ENCODE results near the gene AP4B1.
"Not testable (repeated sequence)": the region's sequence is repeated elsewhere in the genome, so short reads cannot be mapped to it uniquely, and the experiment has no call there.

AP4B1 gene

DNA sequence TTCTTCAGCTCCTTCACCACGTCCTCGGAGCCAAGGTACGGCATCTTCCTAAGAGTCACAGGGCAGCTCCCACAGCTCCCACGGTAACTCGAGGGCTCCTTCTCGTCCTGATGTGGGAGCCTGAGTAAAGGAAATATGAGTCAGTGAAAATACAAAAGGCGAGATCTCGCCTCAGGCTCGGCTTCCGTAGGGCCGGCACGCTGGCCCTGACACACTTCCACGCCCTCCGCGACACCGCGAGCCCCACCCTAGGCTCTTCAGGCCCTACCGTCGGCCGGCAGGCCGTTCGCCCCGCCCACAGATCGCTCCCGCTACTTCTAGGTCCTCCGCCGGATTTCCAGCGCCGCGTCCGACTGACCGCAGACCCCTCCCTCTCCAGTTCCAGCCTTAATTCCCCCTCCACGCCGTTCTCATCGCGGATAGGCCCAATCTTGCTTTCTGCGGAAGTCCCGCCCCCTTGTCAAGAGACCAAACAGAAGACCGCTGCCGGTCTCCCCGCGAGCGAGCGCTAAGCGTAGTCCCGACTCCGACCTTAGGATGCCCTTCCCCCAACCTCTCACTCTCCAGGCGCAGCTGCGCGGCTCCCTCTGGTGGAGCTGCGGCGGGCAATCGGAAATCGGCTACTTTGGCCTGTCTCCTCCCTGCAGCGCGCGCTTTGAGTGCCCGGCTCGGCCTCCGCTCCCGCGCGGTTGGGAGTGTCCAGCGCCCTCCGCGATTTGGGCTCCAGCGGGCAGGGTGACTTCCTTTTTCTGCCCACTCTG is at the start of gene AP4B1, which contains the start of gene DCLRE1B:
TSS of gene AP4B1 (minus strand) at position 126 of the 761 bp plus-strand sequence. CDS start at position 44, 82 bp downstream.
TSS of gene DCLRE1B (plus strand) at position 653 of the 761 bp plus-strand sequence. CDS start 261 bp downstream, outside the sequence.
- H3K27ac ChIP-seq (ENCODE audit: low read length): peak within 1 kb of the TSS; percentile 72
- no peaks in the 10 kb centered on the region for H3K36me3 ChIP-seq (replicated peaks; ENCODE audit: low read depth, low read length)
- no peaks in the 10 kb centered on the region for H3K9me3 ChIP-seq (ENCODE audit: insufficient read depth, low read length)
- peak within 1 kb of the TSS; percentile 92 for H3K4me3 ChIP-seq (ENCODE audit: low read length)
- no peaks in the 10 kb centered on the region for H3K27me3 ChIP-seq (ENCODE audit: low read depth, low read length)
- peaks cover 35% of the 10 kb centered on the region for H3K79me2 ChIP-seq (ENCODE audit: low read length)
- H3K4me2 ChIP-seq (ENCODE audit: low read length): peak within 1 kb of the TSS; percentile 94
- peak within 1 kb of the TSS; percentile 78 for H3K9ac ChIP-seq (ENCODE audit: low read length)
- H3K4me1 ChIP-seq (ENCODE audit: low read length): peaks cover 9% of the 10 kb centered on the region
- H4K20me1 ChIP-seq (ENCODE audit: insufficient read depth, low read length): no peaks in the 10 kb centered on the region
- peak within 1 kb of the TSS; percentile 73 for H2AFZ ChIP-seq (ENCODE audit: low read depth, low read length)
- TF ChIP-seq EZH2phosphoT487 (IDR thresholded peaks at IDR 0.05; ENCODE audit: low read depth): no peak
- TF ChIP-seq, protein P1, sequence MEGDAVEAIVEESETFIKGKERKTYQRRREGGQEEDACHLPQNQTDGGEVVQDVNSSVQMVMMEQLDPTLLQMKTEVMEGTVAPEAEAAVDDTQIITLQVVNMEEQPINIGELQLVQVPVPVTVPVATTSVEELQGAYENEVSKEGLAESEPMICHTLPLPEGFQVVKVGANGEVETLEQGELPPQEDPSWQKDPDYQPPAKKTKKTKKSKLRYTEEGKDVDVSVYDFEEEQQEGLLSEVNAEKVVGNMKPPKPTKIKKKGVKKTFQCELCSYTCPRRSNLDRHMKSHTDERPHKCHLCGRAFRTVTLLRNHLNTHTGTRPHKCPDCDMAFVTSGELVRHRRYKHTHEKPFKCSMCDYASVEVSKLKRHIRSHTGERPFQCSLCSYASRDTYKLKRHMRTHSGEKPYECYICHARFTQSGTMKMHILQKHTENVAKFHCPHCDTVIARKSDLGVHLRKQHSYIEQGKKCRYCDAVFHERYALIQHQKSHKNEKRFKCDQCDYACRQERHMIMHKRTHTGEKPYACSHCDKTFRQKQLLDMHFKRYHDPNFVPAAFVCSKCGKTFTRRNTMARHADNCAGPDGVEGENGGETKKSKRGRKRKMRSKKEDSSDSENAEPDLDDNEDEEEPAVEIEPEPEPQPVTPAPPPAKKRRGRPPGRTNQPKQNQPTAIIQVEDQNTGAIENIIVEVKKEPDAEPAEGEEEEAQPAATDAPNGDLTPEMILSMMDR (IDR thresholded peaks at IDR 0.05; ENCODE audit: low read depth, low read length): peak; percentile 54

DNA sequence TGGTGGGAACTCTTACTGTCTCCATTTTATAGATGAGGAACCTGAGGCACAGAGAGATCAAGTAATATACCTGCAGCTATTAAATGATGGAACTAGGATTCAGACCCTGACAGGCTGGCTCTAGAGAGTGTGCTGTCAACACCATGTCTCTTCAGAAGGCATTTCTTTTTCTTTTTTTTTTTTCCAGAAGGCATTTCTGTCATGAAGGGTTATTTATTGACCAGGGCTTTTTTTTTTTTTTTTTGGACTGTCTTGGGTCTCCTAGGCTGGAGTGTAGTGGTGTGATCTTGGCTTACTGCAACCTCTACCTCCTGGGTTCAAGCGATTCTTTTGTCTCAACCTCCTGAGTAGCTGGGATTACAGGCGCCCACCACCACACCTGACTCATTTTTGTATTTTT is 47.1 kb upstream of the AP4B1 start:
- H3K4me1 ChIP-seq (ENCODE audit: low read length): no peaks in the 10 kb centered on the region
- no peaks in the 10 kb centered on the region for H3K36me3 ChIP-seq (replicated peaks; ENCODE audit: low read depth, low read length)
- H3K9ac ChIP-seq (ENCODE audit: low read length): no peak overlapping the region
- H4K20me1 ChIP-seq (ENCODE audit: insufficient read depth, low read length): peaks cover 8% of the 10 kb centered on the region; the same call in 1 of the 2 replicates
- no peak overlapping the region for H3K4me3 ChIP-seq (ENCODE audit: low read length)
- peaks cover 28% of the 10 kb centered on the region for H3K79me2 ChIP-seq (ENCODE audit: low read length)
- H3K4me2 ChIP-seq (ENCODE audit: low read length): no peak overlapping the region
- no peak overlapping the region for H2AFZ ChIP-seq (ENCODE audit: low read depth, low read length)
- H3K9me3 ChIP-seq (ENCODE audit: insufficient read depth, low read length): no peaks in the 10 kb centered on the region
- H3K27me3 ChIP-seq (ENCODE audit: low read depth, low read length): no peaks in the 10 kb centered on the region
- H3K27ac ChIP-seq (ENCODE audit: low read length): no peak overlapping the region
- TF ChIP-seq EZH2phosphoT487 (IDR thresholded peaks at IDR 0.05; ENCODE audit: low read depth): no peak
- TF ChIP-seq, protein P1 (IDR thresholded peaks at IDR 0.05; ENCODE audit: low read depth, low read length): no peak

DNA sequence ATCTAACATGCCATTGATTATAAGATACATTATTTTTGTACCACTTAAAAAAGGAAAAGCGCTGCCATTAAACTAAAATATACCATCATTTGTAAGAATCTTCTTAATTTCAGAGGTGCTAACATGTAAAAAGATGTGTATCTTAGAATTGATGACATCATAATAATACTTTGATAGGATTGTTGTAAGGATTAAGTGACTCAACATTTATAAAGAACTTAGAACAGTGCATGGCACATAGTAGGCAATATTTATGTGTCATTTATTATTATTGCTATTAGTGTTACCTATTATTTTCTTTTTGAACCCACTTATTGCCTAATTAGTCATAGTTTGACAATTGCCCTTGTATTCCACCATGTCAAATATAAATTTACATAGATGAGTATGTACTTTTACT is 46.3 kb upstream of the AP4B1 start:
- TF ChIP-seq EZH2phosphoT487 (IDR thresholded peaks at IDR 0.05; ENCODE audit: low read depth): no peak
- TF ChIP-seq, protein P1 (IDR thresholded peaks at IDR 0.05; ENCODE audit: low read depth, low read length): no peak
- Histone ChIP-seq H3K9ac (ENCODE audit: low read length) (no peak overlapping the region), H4K20me1 (ENCODE audit: insufficient read depth, low read length) (peaks cover 13% of the 10 kb centered on the region; the same call in 1 of the 2 replicates), H3K36me3 (replicated peaks; ENCODE audit: low read depth, low read length) (no peaks in the 10 kb centered on the region), H3K27me3 (ENCODE audit: low read depth, low read length) (no peaks in the 10 kb centered on the region), H3K79me2 (ENCODE audit: low read length) (peaks cover 36% of the 10 kb centered on the region), H3K27ac (ENCODE audit: low read length) (no peak overlapping the region), H3K9me3 (ENCODE audit: insufficient read depth, low read length) (no peaks in the 10 kb centered on the region), H3K4me2 (ENCODE audit: low read length) (no peak overlapping the region), H3K4me3 (ENCODE audit: low read length) (no peak overlapping the region), H3K4me1 (ENCODE audit: low read length) (no peaks in the 10 kb centered on the region), H2AFZ (ENCODE audit: low read depth, low read length) (no peak overlapping the region)

DNA sequence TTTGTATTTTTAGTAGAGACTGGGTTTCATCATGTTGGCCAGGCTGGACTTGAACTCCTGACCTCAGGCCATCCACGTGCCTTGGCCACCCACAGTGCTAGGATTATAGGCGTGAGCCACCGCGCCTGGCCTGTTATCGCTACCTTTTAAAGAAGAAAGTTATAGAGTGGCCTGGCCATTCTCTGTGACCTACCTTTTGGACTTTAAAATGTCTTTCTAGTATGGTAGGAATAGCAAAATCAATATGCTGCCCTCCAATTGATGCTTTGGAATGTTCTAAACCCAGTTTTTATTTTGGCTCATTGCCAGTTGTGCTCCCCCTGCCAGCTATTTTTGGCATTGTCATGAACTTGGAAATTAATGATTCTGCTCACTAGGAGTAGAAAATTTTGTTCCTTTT is 44.4 kb upstream of the AP4B1 start:
- H3K36me3 ChIP-seq (replicated peaks; ENCODE audit: low read depth, low read length): no peaks in the 10 kb centered on the region
- no peaks in the 10 kb centered on the region for H3K27me3 ChIP-seq (ENCODE audit: low read depth, low read length)
- no peak overlapping the region for H3K4me2 ChIP-seq (ENCODE audit: low read length)
- peaks cover 13% of the 10 kb centered on the region; the same call in 1 of the 2 replicates for H4K20me1 ChIP-seq (ENCODE audit: insufficient read depth, low read length)
- H3K4me1 ChIP-seq (ENCODE audit: low read length): no peaks in the 10 kb centered on the region
- H3K9ac ChIP-seq (ENCODE audit: low read length): no peak overlapping the region
- H2AFZ ChIP-seq (ENCODE audit: low read depth, low read length): no peak overlapping the region
- H3K79me2 ChIP-seq (ENCODE audit: low read length): peaks cover 45% of the 10 kb centered on the region
- H3K4me3 ChIP-seq (ENCODE audit: low read length): no peak overlapping the region
- TF ChIP-seq, protein P1 (IDR thresholded peaks at IDR 0.05; ENCODE audit: low read depth, low read length): peak; percentile 10; the same call in 1 of the 2 replicates
- no peak for TF ChIP-seq EZH2phosphoT487 (IDR thresholded peaks at IDR 0.05; ENCODE audit: low read depth)
- H3K27ac ChIP-seq (ENCODE audit: low read length): no peak overlapping the region
- H3K9me3 ChIP-seq (ENCODE audit: insufficient read depth, low read length): no peaks in the 10 kb centered on the region

DNA sequence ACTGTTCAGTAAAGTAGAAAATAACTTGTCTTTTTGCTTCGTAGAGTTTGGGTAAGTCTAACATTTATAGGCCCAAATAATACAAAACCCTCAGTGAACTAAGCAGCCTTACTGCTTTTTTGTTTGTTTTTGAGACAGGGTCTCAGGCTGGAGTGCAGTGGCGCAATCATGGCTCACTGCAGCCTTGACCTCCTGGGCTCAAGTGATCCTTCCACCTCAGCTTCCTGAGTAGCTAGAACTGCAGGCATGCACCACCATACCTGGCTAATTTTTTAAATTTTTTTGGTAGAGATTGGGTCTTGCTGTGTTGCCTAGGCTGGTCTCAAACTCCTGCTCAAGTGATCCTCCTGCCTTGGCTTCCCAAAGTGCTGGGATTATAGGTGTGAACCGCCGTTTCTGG is 43.6 kb upstream of the AP4B1 start:
- Histone ChIP-seq H4K20me1 (ENCODE audit: insufficient read depth, low read length) (peaks cover 13% of the 10 kb centered on the region; the same call in 1 of the 2 replicates), H3K79me2 (ENCODE audit: low read length) (peaks cover 49% of the 10 kb centered on the region)
- not testable (repeated sequence) for H3K9me3 ChIP-seq (ENCODE audit: insufficient read depth, low read length); H2AFZ ChIP-seq (ENCODE audit: low read depth, low read length); H3K27me3 ChIP-seq (ENCODE audit: low read depth, low read length); H3K27ac ChIP-seq (ENCODE audit: low read length); H3K9ac ChIP-seq (ENCODE audit: low read length); H3K4me2 ChIP-seq (ENCODE audit: low read length); H3K4me1 ChIP-seq (ENCODE audit: low read length); H3K4me3 ChIP-seq (ENCODE audit: low read length); H3K36me3 ChIP-seq (replicated peaks; ENCODE audit: low read depth, low read length)

Measured in OCI-LY3 (cell line).